Muscle of leg (tissue), 11 donors: ENCODE data around the gene OR56A4. TPM values are rescaled to one million over a fixed set of nuclear protein-coding genes. Genes with fewer than 3 reads are reported as not detected.

ENCODE experiments used
- DNase-seq: peaks from one replicate; pipeline ENCODE4 v3.0.0; 2013
- H3K27ac ChIP-seq: one replicate; pipeline ENCODE4 v1.5.1; 2013; ENCODE audit warnings: mild to moderate bottlenecking, low read length, control low read depth
- H3K27me3 ChIP-seq: one replicate; pipeline ENCODE4 v1.6.1; 2013; ENCODE audit warnings: low read length; ENCODE audit not compliant: control insufficient read depth, insufficient read depth
- H3K36me3 ChIP-seq: one replicate; pipeline ENCODE4 v1.6.1; 2013; ENCODE audit warnings: low read length; ENCODE audit not compliant: control insufficient read depth, insufficient read depth
- H3K4me1 ChIP-seq: one replicate; pipeline ENCODE4 v1.6.1; 2013; ENCODE audit warnings: low read length; ENCODE audit not compliant: control insufficient read depth, insufficient read depth
- H3K4me3 ChIP-seq: one replicate; pipeline ENCODE4 v1.5.1; 2013; ENCODE audit warnings: low read length, control low read depth
- H3K9me3 ChIP-seq: replicated peaks from 2 replicates; pipeline ENCODE4 v1.6.1; 2013; ENCODE audit warnings: low read depth, low read length; ENCODE audit not compliant: control insufficient read depth
- WGBS: methylation state at CpG from one replicate; pipeline ENCODE4 v1.1.5; 2013; ENCODE audit warnings: missing lambda C conversion rate; ENCODE audit not compliant: insufficient coverage; 5-methylcytosine and 5-hydroxymethylcytosine counted together
- polyA plus RNA-seq, 8 donors: library from polyadenylated mRNA; unstranded; fragments of 120-200 nt; gene quantifications; one replicate each; pipeline versions ENCODE4 v1.2.1 to v1.2.3, GENCODE V29; 2013; ENCODE audit warnings: inconsistent platforms in 1 of 8, low replicate concordance in 1 of 8; ENCODE audit not compliant: insufficient read length in 8 of 8, insufficient read depth in 1 of 8
- total RNA-seq: library from RNA; stranded (reverse); fragments of 120-200 nt; gene quantifications from one replicate; pipeline ENCODE4 v1.2.4, GENCODE V29; 2013

OR56A4 gene
- total and polyA plus RNA-seq, 9 donors = under 0.01 to 0.07 (median 0.06) TPM; not detected in 6

- H3K27me3 ChIP-seq = no peaks in the 10 kb centered on the region
- DNase-seq = no peak
- no peak overlapping the region for H3K4me3 ChIP-seq
- no peaks in the 10 kb centered on the region for H3K9me3 ChIP-seq
- H3K4me1 ChIP-seq = no peaks in the 10 kb centered on the region
- no peaks in the 10 kb centered on the region for H3K36me3 ChIP-seq
- no peak overlapping the region for H3K27ac ChIP-seq
These were observed 351 bp downstream of the OR56A4 start for GRCh38 chr11:6006395-6006794.

GRCh38 chr11:6002202-6002699, 4.5 kb downstream of the OR56A4 start:
- Histone ChIP-seq H3K4me1 (no peaks in the 10 kb centered on the region), H3K4me3 (no peak overlapping the region), H3K36me3 (no peaks in the 10 kb centered on the region), H3K27ac (no peak overlapping the region), H3K9me3 (no peaks in the 10 kb centered on the region), H3K27me3 (no peaks in the 10 kb centered on the region)
- 78% methylated on average over 5 of the region's 7 CpGs for WGBS
- no peak for DNase-seq

- H3K36me3 ChIP-seq = no peaks in the 10 kb centered on the region
- H3K27ac ChIP-seq = no peak overlapping the region
- 89% methylated on average over 14 of the region's 14 CpGs for WGBS
- no peak overlapping the region for H3K4me3 ChIP-seq
- H3K4me1 ChIP-seq = no peaks in the 10 kb centered on the region
- no peak for DNase-seq
- no peaks in the 10 kb centered on the region for H3K9me3 ChIP-seq
- H3K27me3 ChIP-seq = no peaks in the 10 kb centered on the region
These were observed 12.0 kb downstream of the OR56A4 start for GRCh38 chr11:5994791-5995190.

GRCh38 chr11:5992604-5993251, 14.0 kb downstream of the OR56A4 start:
- WGBS = 62% methylated on average over 2 of the region's 3 CpGs
- DNase-seq = no peak

GRCh38 chr11:5992150-5992549, 14.6 kb downstream of the OR56A4 start:
- H3K4me1 ChIP-seq = no peaks in the 10 kb centered on the region

More at GRCh38 chr11:5992604-5993251, 14.0 kb downstream of the OR56A4 start:
- Histone ChIP-seq H3K27ac (no peak overlapping the region), H3K9me3 (no peaks in the 10 kb centered on the region), H3K4me3 (no peak overlapping the region), H3K27me3 (no peaks in the 10 kb centered on the region), H3K36me3 (no peaks in the 10 kb centered on the region), H3K4me1 (no peaks in the 10 kb centered on the region)

GRCh38 chr11:5989203-5989602, 17.5 kb downstream of the OR56A4 start:
- no peaks in the 10 kb centered on the region for H3K36me3 ChIP-seq
- no peaks in the 10 kb centered on the region for H3K27me3 ChIP-seq
- H3K4me3 ChIP-seq = no peak overlapping the region
- no peak overlapping the region for H3K27ac ChIP-seq
- DNase-seq = no peak
- no peaks in the 10 kb centered on the region for H3K4me1 ChIP-seq
- no CpG with 5 or more reads among the region's 4 CpGs for WGBS
- no peaks in the 10 kb centered on the region for H3K9me3 ChIP-seq

More at GRCh38 chr11:5992150-5992549, 14.6 kb downstream of the OR56A4 start:
- H3K4me3 ChIP-seq = no peak overlapping the region
- H3K36me3 ChIP-seq = no peaks in the 10 kb centered on the region
- H3K9me3 ChIP-seq = no peaks in the 10 kb centered on the region
- WGBS = 81% methylated on average over 2 of the region's 3 CpGs
- H3K27ac ChIP-seq = no peak overlapping the region
- DNase-seq = no peak
- H3K27me3 ChIP-seq = no peaks in the 10 kb centered on the region

GRCh38 chr11:5986885-5987284, 19.9 kb downstream of the OR56A4 start, which contains the start of gene OR52L1:
Gene OR52L1, minus strand, starts transcription at chr11:5986985. Its CDS starts 55 bp downstream, at chr11:5986930.
- no CpG with 5 or more reads among the region's 1 CpG for WGBS
- peaks cover 1% of the 10 kb centered on the region for H3K9me3 ChIP-seq

GRCh38 chr11:5983443-5983842, 23.3 kb downstream of the OR56A4 start:
- Histone ChIP-seq H3K9me3 (peaks cover 4% of the 10 kb centered on the region), H3K27me3 (no peaks in the 10 kb centered on the region), H3K36me3 (no peaks in the 10 kb centered on the region), H3K4me1 (no peaks in the 10 kb centered on the region), H3K4me3 (no peak overlapping the region), H3K27ac (no peak overlapping the region)
- WGBS = no CpG with 5 or more reads among the region's 1 CpG
- DNase-seq = no peak

More at GRCh38 chr11:5986885-5987284, 19.9 kb downstream of the OR56A4 start, which contains the start of gene OR52L1:
- Histone ChIP-seq H3K4me1 (no peaks in the 10 kb centered on the region), H3K4me3 (no peak within 1 kb of the TSS), H3K36me3 (no peaks in the 10 kb centered on the region), H3K27me3 (no peaks in the 10 kb centered on the region), H3K27ac (no peak within 1 kb of the TSS)
- DNase-seq = no peak

GRCh38 chr11:5973530-5973929, 33.2 kb downstream of the OR56A4 start:
- peaks cover 3% of the 10 kb centered on the region for H3K9me3 ChIP-seq
- no peak for DNase-seq
- no peaks in the 10 kb centered on the region for H3K36me3 ChIP-seq
- no peak overlapping the region for H3K27ac ChIP-seq
- no peaks in the 10 kb centered on the region for H3K4me1 ChIP-seq
- no peaks in the 10 kb centered on the region for H3K27me3 ChIP-seq
- no peak overlapping the region for H3K4me3 ChIP-seq
- no CpG with 5 or more reads among the region's 1 CpG for WGBS

GRCh38 chr11:5968394-5968793, 38.4 kb downstream of the OR56A4 start, which contains the start of gene OR56A5:
Gene OR56A5, minus strand, starts transcription at chr11:5968494. Its CDS starts 0 bp downstream, at chr11:5968494.
- Histone ChIP-seq H3K27ac (no peak within 1 kb of the TSS), H3K4me3 (no peak within 1 kb of the TSS), H3K9me3 (peaks cover 9% of the 10 kb centered on the region), H3K36me3 (no peaks in the 10 kb centered on the region), H3K4me1 (no peaks in the 10 kb centered on the region), H3K27me3 (no peaks in the 10 kb centered on the region)
- no peak for DNase-seq
